Activated B cell treated with CpG ODN at 0.5 μM for 24 hours (primary cell): ENCODE results near the gene RNF187. TPM values are rescaled to one million over a fixed set of nuclear protein-coding genes. Genes with fewer than 3 reads are reported as not detected.

Experiments
- ATAC-seq: fragments of 200-7000 bp; cut with Tn5 transposase; one replicate; pipeline ENCODE4 v1.10.0; 2021; ENCODE audit warnings: low read depth, mild to moderate bottlenecking, moderate library complexity
- CTCF ChIA-PET: fragments of 350-600 bp; sonication (Branson Sonifier 250); formaldehyde crosslinking; loops from one replicate; lab custom pipeline; 2021; ENCODE audit warnings: antibody characterized with exemption; lab: Charles Lee
- POLR2A ChIA-PET: fragments of 350-600 bp; sonication (Branson Sonifier 250); formaldehyde crosslinking; loops from one replicate; lab custom pipeline; 2021; ENCODE audit warnings: antibody characterized with exemption; lab: Charles Lee
- DNase-seq: peaks from one replicate; pipeline ENCODE4 v3.0.0; 2022
- H3K27ac Mint-ChIP-seq: one replicate; pipeline ENCODE4 v1.8.0; 2020; ENCODE audit warnings: mixed read lengths
- H3K27me3 Mint-ChIP-seq: one replicate; pipeline ENCODE4 v1.8.0; 2021; ENCODE audit warnings: mixed read lengths
- H3K36me3 Mint-ChIP-seq: one replicate; pipeline ENCODE4 v1.8.0; 2021; ENCODE audit warnings: low read depth, mixed read lengths
- H3K4me1 Mint-ChIP-seq: one replicate; pipeline ENCODE4 v1.8.0; 2021; ENCODE audit warnings: mixed read lengths
- H3K4me3 Mint-ChIP-seq: one replicate; pipeline ENCODE4 v1.8.0; 2020; ENCODE audit warnings: mild to moderate bottlenecking, mixed read lengths
- H3K9me3 Mint-ChIP-seq: one replicate; pipeline ENCODE4 v1.8.0; 2020; ENCODE audit warnings: mixed read lengths
- CTCF ChIP-seq: fragments of 200-600 bp; IDR thresholded peaks from one replicate; pipeline ENCODE4 v1.8.0; 2022; ENCODE audit warnings: antibody characterized with exemption, mild to moderate bottlenecking
- intact Hi-C: fragments of 100-400 bp; cut with micrococcal nuclease; formaldehyde crosslinking; loops from one replicate; pipeline ENCODE4 v1.15.1; 2024
- total RNA-seq: library from RNA; stranded (reverse); gene quantifications from 2 replicates; pipeline ENCODE4 v1.2.3, GENCODE V29; 2022

RNF187 gene
- total RNA-seq: 64.0 and 73.0 TPM in 2 replicates

DNA sequence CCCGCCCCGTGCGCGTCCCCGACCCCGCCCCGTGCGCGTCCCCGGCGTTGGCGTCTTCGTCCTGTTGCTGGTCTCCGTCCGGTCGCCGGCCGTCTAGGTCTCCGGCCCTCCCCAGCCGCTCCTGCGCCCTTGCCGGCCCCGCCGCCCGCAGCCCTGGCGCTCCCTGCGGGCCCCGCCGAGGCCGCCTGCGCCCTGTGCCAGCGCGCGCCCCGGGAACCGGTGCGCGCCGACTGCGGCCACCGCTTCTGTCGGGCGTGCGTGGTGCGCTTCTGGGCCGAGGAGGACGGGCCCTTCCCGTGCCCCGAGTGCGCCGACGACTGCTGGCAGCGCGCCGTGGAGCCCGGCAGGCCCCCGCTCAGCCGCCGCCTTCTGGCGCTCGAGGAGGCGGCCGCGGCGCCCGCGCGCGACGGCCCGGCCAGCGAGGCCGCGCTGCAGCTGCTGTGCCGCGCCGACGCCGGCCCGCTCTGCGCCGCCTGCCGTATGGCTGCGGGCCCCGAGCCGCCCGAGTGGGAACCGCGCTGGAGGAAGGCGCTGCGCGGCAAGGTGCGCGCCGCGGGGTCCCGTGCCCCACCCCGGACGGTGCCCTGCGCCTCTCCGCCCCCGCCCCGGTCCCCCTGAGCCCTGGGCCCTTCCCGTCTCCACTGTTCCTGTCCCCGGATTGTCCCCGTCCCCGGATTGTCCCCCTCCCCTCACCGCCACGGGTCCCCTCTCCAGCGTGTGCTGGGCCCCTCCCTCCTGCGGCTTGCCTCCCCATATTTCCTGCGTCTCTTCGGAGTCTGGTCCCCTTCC lies at the start of gene RNF187:
TSS of gene RNF187 (plus strand) at position 47 of the 789 bp plus-strand sequence.
- peak within 1 kb of the TSS; percentile 94 for H3K4me3 Mint-ChIP-seq
- no peaks in the 10 kb centered on the region for H3K9me3 Mint-ChIP-seq
- ChIA-PET POLR2A (interaction anchor here (0.7 to 2.6 kb wide), 15 partner anchors 10 to 493 kb away, joined by 3 to 46 read pairs (median 6); partner anchors contain the start of genes IBA57, MRPL55 and TRIM11), CTCF (interaction anchor here (0.6 to 1.6 kb wide), 2 partner anchors 19 to 357 kb away, joined by 3 to 6 read pairs; no protein-coding TSS in a partner anchor)
- no peak for TF ChIP-seq CTCF
- ATAC-seq (peak; percentile 73), DNase-seq (peak; percentile 98)
- peak within 1 kb of the TSS; percentile 100 for H3K27ac Mint-ChIP-seq
- H3K36me3 Mint-ChIP-seq: peaks cover 31% of the 10 kb centered on the region
- H3K4me1 Mint-ChIP-seq: peaks cover 39% of the 10 kb centered on the region
- intact Hi-C loops: loop anchor here (1.0 to 10.0 kb wide), 10 partner anchors 14 to 699 kb away; partner anchors contain the start of genes ARF1, GUK1, MRPL55 and TRIM11
- H3K27me3 Mint-ChIP-seq: no peaks in the 10 kb centered on the region

- Mint-ChIP-seq H3K36me3 (no peaks in the 10 kb centered on the region), H3K4me3 (no peak overlapping the region), H3K9me3 (no peaks in the 10 kb centered on the region), H3K27ac (no peak overlapping the region), H3K27me3 (peaks cover 61% of the 10 kb centered on the region), H3K4me1 (no peaks in the 10 kb centered on the region)
- DNase-seq: no peak
- POLR2A ChIA-PET: no interaction called here
- TF ChIP-seq CTCF: no peak
- intact Hi-C loops: no loop called here
- ATAC-seq: no peak
- CTCF ChIA-PET: no interaction called here
Observed at GRCh38 chr1:228437424-228437962, 49.7 kb upstream of the RNF187 start.

GRCh38 chr1:228438266-228438665 lies 48.9 kb upstream of the RNF187 start:
- no peak overlapping the region for H3K4me3 Mint-ChIP-seq
- H3K9me3 Mint-ChIP-seq: no peaks in the 10 kb centered on the region
- H3K4me1 Mint-ChIP-seq: no peaks in the 10 kb centered on the region
- ATAC-seq (no peak), DNase-seq (no peak)
- H3K27ac Mint-ChIP-seq: no peak overlapping the region
- no peaks in the 10 kb centered on the region for H3K36me3 Mint-ChIP-seq
- H3K27me3 Mint-ChIP-seq: peaks cover 61% of the 10 kb centered on the region
- CTCF ChIA-PET: no interaction called here
- intact Hi-C loops: no loop called here
- POLR2A ChIA-PET: no interaction called here
- no peak for TF ChIP-seq CTCF

GRCh38 chr1:228440761-228441500 lies 46.3 kb upstream of the RNF187 start:
- peaks cover 76% of the 10 kb centered on the region for H3K27me3 Mint-ChIP-seq
- CTCF ChIA-PET: no interaction called here
- POLR2A ChIA-PET: no interaction called here

More at GRCh38 chr1:228440761-228441500, 46.3 kb upstream of the RNF187 start:
- ATAC-seq (no peak), DNase-seq (no peak)
- intact Hi-C loops: no loop called here
- no peak for TF ChIP-seq CTCF
- Mint-ChIP-seq H3K36me3 (no peaks in the 10 kb centered on the region), H3K4me1 (peaks cover 9% of the 10 kb centered on the region), H3K9me3 (no peaks in the 10 kb centered on the region), H3K27ac (no peak overlapping the region), H3K4me3 (no peak overlapping the region)
